B cell (primary cell): Measurements from ENCODE around the gene NUCB1.

ENCODE experiments used
- EZH2 ChIP-seq: IDR thresholded peaks from 2 replicates; pipeline ENCODE4 v1.6.1; 2012; ENCODE audit warnings: borderline replicate concordance, low read depth, mild to moderate bottlenecking, moderate library complexity, low read length; ENCODE audit not compliant: insufficient read depth, poor library complexity, severe bottlenecking
- TF ChIP-seq, protein P1 (sequence below): fragments of 200-600 bp; IDR thresholded peaks from one replicate; pipeline ENCODE4 v1.8.0; 2022; ENCODE audit warnings: antibody characterized with exemption, mild to moderate bottlenecking

- TF ChIP-seq EZH2, result no peak
- TF ChIP-seq, protein P1, sequence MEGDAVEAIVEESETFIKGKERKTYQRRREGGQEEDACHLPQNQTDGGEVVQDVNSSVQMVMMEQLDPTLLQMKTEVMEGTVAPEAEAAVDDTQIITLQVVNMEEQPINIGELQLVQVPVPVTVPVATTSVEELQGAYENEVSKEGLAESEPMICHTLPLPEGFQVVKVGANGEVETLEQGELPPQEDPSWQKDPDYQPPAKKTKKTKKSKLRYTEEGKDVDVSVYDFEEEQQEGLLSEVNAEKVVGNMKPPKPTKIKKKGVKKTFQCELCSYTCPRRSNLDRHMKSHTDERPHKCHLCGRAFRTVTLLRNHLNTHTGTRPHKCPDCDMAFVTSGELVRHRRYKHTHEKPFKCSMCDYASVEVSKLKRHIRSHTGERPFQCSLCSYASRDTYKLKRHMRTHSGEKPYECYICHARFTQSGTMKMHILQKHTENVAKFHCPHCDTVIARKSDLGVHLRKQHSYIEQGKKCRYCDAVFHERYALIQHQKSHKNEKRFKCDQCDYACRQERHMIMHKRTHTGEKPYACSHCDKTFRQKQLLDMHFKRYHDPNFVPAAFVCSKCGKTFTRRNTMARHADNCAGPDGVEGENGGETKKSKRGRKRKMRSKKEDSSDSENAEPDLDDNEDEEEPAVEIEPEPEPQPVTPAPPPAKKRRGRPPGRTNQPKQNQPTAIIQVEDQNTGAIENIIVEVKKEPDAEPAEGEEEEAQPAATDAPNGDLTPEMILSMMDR, result no peak
Measured at GRCh38 chr19:48953141-48953540, 53.0 kb downstream of the NUCB1 start.
